ENCODE measurements around the gene SDK1.

SDK1 gene

DNA sequence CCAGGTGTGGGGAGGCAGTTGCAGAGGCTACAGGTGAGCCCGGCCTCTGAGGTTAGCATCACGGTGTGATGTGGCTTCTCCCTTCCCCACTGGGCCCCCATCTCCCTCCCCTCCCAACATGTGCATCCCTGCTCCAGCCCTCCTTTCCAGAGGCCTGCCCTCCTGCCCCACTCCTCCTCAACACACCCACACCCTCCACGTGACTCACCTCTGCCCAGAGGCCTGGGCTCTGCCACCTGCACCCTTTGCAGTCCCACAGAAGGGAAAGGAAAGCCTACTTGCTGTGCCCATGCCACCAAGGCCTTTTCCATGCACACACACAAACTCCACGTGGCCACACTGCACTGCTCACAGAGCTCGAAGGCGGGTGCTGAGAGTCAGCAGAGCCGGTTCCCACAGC lies 880.4 kb downstream of the SDK1 start:
- H3K27me3 Mint-ChIP-seq (ENCODE audit: low read depth): no peaks in the 10 kb centered on the region
- H3K27ac Mint-ChIP-seq: no peak overlapping the region
- H3K36me3 Mint-ChIP-seq (ENCODE audit: low read depth): peaks cover 7% of the 10 kb centered on the region
- no peaks in the 10 kb centered on the region for H3K9me3 Mint-ChIP-seq
- H3K4me3 Mint-ChIP-seq: no peak overlapping the region
- TF ChIP-seq, protein P1, sequence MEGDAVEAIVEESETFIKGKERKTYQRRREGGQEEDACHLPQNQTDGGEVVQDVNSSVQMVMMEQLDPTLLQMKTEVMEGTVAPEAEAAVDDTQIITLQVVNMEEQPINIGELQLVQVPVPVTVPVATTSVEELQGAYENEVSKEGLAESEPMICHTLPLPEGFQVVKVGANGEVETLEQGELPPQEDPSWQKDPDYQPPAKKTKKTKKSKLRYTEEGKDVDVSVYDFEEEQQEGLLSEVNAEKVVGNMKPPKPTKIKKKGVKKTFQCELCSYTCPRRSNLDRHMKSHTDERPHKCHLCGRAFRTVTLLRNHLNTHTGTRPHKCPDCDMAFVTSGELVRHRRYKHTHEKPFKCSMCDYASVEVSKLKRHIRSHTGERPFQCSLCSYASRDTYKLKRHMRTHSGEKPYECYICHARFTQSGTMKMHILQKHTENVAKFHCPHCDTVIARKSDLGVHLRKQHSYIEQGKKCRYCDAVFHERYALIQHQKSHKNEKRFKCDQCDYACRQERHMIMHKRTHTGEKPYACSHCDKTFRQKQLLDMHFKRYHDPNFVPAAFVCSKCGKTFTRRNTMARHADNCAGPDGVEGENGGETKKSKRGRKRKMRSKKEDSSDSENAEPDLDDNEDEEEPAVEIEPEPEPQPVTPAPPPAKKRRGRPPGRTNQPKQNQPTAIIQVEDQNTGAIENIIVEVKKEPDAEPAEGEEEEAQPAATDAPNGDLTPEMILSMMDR (IDR thresholded peaks at IDR 0.05; ENCODE audit: unreplicated experiment in 3 of 3): no peak
- peaks cover 5% of the 10 kb centered on the region for H3K4me1 Mint-ChIP-seq

GRCh38 chr7:4182605-4183300 lies 881.7 kb downstream of the SDK1 start:
- Mint-ChIP-seq H3K9me3 (no peaks in the 10 kb centered on the region), H3K36me3 (ENCODE audit: low read depth) (peaks cover 7% of the 10 kb centered on the region)
- TF ChIP-seq, protein P1 (IDR thresholded peaks at IDR 0.05; ENCODE audit: unreplicated experiment in 3 of 3): no peak

GRCh38 chr7:4184653-4185052 lies 883.6 kb downstream of the SDK1 start:
- no peak overlapping the region for H3K27ac Mint-ChIP-seq
- TF ChIP-seq, protein P1 (IDR thresholded peaks at IDR 0.05; ENCODE audit: unreplicated experiment in 3 of 3): no peak
- peaks cover 15% of the 10 kb centered on the region for H3K4me1 Mint-ChIP-seq
- no peaks in the 10 kb centered on the region for H3K27me3 Mint-ChIP-seq (ENCODE audit: low read depth)
- H3K4me3 Mint-ChIP-seq: no peak overlapping the region
- H3K36me3 Mint-ChIP-seq (ENCODE audit: low read depth): peaks cover 4% of the 10 kb centered on the region
- no peaks in the 10 kb centered on the region for H3K9me3 Mint-ChIP-seq

More at GRCh38 chr7:4182605-4183300, 881.7 kb downstream of the SDK1 start:
- Mint-ChIP-seq H3K4me3 (no peak overlapping the region), H3K27ac (no peak overlapping the region), H3K4me1 (peaks cover 5% of the 10 kb centered on the region), H3K27me3 (ENCODE audit: low read depth) (no peaks in the 10 kb centered on the region)

DNA sequence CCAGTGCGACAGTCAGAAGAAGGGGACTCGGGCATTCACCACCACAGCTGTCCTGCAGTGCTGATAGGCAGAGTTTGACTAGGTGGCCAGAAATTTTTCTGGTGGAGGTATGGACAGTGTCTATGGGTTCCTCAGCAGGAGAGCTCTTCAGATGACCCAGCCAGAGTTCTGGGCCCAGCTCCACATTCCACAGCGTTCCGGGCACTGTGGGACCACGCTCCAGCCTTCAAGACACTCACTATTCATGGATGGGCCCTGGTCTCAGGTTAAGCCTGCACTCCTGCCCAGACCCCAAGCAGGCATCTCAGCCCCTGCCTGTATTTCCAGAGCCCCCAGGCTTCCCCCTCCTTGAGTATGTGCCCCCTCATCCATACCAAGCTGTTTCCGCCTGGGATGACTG lies 884.1 kb downstream of the SDK1 start:
- TF ChIP-seq, protein P1 (IDR thresholded peaks at IDR 0.05; ENCODE audit: unreplicated experiment in 3 of 3): no peak
- Mint-ChIP-seq H3K27me3 (ENCODE audit: low read depth) (no peaks in the 10 kb centered on the region), H3K4me3 (no peak overlapping the region), H3K9me3 (no peaks in the 10 kb centered on the region), H3K36me3 (ENCODE audit: low read depth) (peaks cover 4% of the 10 kb centered on the region), H3K27ac (peak overlapping the region; percentile 37 to 72 (median 71)), H3K4me1 (peaks cover 20% of the 10 kb centered on the region)

DNA sequence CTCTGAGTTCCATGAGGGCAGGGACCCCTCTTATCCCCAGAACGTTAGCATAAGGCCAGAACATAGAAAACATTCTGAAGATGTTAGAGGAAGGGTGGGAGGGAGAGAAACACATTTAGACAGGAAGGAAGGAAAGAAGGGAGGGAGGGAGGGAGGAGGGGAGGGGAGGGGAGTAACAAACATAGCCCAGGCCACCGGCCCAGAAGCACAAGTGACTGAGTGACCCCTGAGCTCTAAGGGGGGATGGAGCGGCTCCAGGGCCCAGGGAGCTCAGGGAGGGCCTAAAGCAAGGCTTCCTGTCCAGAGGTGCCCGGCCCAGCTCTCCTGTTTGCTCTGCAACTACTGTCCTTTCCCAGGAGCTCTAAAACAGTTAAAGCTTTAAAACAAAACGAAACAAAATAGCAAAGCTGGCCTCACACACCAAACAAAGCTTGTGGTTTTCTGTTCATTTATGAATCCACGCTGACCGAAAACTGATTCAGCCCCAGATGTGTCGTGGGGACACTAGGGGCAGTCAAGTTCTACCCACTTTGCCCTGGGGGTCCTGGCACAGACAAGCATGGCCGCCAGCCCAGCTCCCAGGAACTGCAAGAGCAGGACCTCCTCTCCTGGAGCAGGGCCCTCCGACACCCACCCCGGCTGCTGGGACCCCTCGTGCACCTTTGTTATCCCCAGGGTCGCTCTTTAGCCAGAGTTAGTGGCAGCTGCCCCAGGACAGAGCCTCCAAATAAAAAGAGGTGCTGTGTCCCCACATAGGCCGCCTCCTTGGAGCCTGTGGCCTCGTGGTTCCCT lies 884.9 kb downstream of the SDK1 start:
- H3K4me1 Mint-ChIP-seq: peaks cover 20% of the 10 kb centered on the region
- no peaks in the 10 kb centered on the region for H3K27me3 Mint-ChIP-seq (ENCODE audit: low read depth)
- TF ChIP-seq, protein P1 (IDR thresholded peaks at IDR 0.05; ENCODE audit: unreplicated experiment in 3 of 3): no peak
- no peak overlapping the region for H3K4me3 Mint-ChIP-seq
- H3K36me3 Mint-ChIP-seq (ENCODE audit: low read depth): peaks cover 3% of the 10 kb centered on the region
- peak overlapping the region; percentile 37 to 72 (median 71) for H3K27ac Mint-ChIP-seq
- H3K9me3 Mint-ChIP-seq: no peaks in the 10 kb centered on the region

Measured in nephron (organoid).